Measurements from ENCODE around the gene DCDC2B.

Gene DCDC2B

DNA sequence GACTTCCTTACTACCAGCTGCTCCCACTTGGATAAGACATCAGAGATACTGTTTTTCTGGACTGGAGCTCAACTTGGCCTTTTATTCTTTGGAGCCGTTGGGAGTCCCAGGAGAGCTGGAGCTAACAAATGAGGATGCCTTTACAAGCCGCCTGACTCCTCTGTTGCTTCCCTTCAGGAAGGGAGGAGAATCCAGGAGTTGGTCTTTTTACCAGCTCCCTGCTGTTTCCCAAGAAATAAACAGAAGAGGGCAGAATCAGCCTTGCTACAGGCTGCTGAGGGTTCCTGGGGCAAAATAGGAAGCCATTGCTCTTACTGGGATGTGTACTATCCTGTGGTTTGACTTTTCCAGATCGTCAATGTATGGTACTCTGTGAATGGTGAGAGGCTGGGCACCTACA lies 14.8 kb downstream of the DCDC2B start:
- no peak for DNase-seq (ENCODE audit: low read depth)

DNA sequence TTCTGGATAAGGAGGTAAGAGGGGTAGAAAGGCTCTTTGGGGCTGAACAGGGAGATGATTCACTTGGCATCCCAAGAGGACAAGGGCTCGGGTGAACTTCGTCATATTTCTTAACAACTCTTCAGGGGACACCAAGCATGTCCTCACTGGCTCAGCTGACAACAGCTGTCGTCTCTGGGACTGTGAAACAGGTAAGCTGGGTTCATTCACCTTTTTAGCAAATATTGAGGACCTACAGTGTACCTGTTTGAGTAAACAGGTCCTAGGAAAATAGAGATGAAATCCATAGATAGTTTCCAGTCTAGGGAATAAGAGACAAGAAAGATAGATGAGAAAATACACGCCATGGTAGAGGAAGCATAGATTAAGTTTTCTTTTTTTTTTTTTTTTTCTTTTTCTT lies 15.4 kb downstream of the DCDC2B start:
- DNase-seq (ENCODE audit: low read depth), result no peak

GRCh38 chr1:32228771-32229170 lies 19.9 kb downstream of the DCDC2B start:
- no peak for DNase-seq (ENCODE audit: low read depth)

DNA sequence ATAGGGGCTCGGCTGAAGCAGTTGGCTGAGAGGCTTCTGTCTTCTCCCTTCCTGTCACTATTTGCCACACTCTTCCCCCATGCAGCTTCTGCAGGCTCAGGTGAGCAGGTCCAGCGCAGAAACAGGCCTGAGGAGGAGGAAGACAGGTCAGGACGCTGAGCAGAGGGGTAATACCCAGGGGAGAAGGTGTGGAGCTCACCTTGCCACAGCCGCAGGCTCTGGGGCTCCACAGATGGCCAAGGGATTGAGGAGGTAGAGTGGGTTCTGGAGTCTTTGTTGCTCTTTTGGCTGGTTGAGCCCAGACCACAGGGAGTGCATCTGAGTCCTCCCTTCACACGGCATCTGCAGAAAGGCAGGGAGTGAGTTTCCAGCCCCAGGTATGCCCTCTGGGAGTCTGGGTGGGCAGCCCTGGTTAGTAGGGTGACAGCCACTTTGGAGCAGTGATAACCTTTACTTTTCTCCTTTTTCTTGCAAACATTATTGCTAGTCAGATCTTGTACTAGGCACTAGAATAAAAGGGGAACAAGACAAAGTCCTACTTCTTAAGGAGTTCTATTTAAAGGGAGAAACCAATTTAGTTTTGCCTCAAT lies 23.0 kb downstream of the DCDC2B start:
- DNase-seq (ENCODE audit: low read depth), result no peak

DNA sequence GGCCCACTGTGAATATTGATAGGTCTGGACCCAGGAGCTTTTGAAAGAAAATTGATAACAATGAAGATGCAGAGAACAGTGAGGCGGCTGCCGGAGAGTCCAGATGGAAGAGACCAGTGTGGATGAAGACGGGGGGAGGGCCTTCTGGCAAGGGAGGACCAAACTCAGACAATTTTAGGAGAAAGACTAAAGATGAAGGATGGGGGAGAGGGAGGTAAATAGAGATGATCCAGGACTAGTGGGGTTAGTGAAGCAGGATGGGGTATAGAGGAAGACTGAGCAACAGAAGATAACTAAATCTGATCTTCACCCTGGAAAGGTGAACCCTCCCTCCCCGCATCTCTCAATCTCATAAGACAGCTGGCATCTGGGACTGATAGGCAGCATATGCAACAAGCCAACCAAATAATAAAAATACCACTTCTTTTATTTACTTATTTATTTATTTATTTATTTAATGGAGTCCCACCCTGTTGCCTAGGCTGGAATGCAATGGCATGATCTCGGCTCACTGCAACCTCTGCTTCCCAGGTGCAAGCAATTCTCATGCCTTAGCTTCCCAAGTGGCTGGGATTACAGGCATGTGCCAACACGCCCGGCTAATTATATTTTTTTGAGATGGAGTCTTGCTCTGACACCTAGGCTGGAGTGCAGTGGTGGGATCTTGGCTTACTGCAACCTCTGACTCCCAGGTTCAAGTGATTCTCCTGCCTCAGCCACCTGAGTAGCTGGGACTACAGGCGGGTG lies 23.8 kb downstream of the DCDC2B start:
- DNase-seq (ENCODE audit: low read depth), result no peak

GRCh38 chr1:32234792-32235191 lies 25.9 kb downstream of the DCDC2B start:
- no peak for DNase-seq (ENCODE audit: low read depth)

DNA sequence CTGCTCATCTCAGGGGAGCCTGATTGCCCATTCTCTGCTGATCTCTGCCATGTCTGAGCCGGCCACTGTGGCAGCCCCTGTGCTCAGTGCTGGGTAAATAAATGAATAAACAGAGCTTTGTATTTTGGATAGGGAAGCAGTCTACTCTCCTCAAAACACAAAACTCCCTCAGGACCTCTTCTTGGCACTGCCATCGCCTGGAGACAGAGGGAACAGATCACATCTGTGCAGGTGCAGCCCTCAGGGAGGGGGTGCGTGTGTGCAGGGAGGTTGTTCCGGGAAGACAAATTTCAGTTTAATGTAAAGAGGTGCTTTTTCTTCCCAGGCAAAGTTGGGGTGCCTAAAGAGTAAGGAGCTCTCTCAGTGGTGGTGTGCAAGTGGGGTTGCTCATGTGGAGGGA lies 30.4 kb downstream of the DCDC2B start:
- DNase-seq (ENCODE audit: low read depth), result no peak

DNA sequence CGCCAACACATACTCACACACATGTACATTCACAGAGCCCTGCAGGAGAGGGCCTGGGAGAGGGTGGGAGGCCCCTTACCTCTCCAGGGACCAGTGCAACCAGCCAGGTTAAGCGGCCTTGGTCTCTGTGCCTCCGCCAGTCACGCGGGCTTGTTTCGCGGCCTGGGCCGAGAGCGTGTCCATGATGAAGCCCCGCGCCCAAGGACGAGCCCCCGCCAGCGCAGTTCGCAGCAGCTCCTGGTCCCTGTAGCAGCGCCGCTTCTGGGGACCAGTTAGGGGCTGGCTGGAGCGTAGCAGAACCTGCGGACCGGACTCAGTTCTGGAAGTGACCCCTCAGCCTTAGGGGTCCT lies 30.9 kb downstream of the DCDC2B start:
- DNase-seq (ENCODE audit: low read depth), result no peak

DNA sequence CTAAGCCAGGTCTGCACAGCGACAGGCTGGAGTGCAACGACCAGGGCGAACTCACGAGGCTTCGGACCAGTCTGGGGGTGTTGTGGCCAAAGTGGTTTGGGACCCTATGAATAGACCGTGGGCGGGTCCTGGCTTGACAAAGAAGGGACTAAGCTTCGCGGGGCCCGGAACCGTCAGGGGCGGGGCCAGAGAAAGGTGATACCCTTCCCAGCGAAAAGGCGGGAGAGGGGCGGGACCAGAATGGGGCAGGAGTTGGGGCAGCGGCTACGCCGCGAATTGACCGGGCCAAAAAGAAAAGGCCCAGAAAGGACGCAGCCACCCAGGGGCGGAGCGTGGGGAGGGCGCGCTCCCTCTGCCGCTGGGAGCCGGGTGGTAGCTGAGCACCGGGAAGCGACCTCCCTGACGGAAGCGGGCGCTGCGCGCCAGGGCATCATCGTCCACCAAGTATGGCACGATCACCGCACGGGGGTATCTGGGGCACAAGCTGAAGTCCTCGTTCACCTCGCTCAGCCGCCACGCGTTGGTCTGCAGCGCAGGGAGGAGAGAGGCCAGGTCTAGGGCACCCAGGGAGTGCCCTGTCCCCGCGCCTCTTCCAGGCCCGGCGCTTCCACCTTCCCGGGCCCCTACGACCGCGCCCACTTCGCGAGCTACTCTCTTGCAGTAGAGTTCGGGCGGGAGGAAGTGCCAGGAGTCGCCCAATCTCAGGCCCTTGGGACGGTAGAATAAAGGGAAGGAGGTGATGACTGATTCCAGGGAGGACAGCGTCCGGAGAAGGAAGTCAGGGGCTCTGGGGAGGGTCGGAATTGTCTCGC lies 31.5 kb downstream of the DCDC2B start:
- DNase-seq (ENCODE audit: low read depth), result no peak

- DNase-seq (ENCODE audit: low read depth), result no peak
These were observed 32.3 kb downstream of the DCDC2B start for GRCh38 chr1:32241001-32241763.

- no peak for DNase-seq (ENCODE audit: low read depth)
These were observed 33.5 kb downstream of the DCDC2B start for GRCh38 chr1:32242341-32242851.

- peak; percentile 93 for DNase-seq (ENCODE audit: low read depth)
These were observed 38.0 kb downstream of the DCDC2B start, which contains the start of gene FAM167B for GRCh38 chr1:32246888-32247273. Gene FAM167B (plus strand): TSS chr1:32247222. CDS start chr1:32247422, 200 bp downstream.

- DNase-seq (ENCODE audit: low read depth), result no peak
These were observed 38.6 kb downstream of the DCDC2B start for GRCh38 chr1:32247452-32247851.

DNA sequence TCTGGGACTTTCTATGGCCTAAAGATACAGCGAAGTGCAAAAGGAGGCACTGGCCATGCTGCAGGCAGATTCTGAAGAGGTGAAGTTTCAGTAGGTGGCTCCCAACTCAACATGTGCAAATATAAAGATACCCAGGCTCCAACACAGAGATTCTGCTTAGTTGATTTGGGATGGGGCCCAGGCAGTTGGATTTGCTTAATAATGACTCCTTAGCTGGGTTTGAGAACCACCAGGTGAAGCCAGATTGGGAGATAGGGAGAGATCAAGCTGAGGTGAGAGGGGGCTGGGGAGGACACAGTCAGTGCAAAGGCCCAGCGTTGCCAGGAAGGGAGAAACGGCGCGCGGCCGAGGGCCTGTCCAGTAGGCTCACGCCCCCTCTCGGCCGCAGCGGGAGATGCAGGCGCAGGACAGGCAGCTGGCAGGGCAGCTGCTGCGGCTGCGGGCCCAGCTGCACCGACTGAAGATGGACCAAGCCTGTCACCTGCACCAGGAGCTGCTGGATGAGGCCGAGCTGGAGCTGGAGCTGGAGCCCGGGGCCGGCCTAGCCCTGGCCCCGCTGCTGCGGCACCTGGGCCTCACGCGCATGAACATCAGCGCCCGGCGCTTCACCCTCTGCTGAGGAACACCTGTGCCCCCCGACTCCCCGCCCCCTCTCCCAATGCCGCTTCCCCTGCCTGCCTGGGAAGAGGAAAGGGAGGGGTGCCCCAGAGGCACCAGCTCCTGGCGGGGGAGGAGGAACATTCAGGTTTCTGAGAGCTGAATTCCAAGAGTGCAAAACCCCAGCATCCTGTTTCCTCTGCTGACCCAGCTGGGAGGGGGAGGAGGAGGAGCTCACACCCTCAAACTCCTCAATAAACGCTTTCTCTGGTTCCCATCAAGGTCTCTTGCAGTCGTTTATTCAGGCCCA lies 39.3 kb downstream of the DCDC2B start:
- no peak for DNase-seq (ENCODE audit: low read depth)

GRCh38 chr1:32249831-32250525 lies 41.1 kb downstream of the DCDC2B start:
- DNase-seq (ENCODE audit: low read depth), result no peak

- DNase-seq (ENCODE audit: low read depth), result no peak
These were observed 42.2 kb downstream of the DCDC2B start, which contains the start of gene LCK for GRCh38 chr1:32250893-32251716. Gene LCK (plus strand): TSS chr1:32251265. CDS start chr1:32274330, 23,065 bp downstream.

- DNase-seq (ENCODE audit: low read depth), result no peak
These were observed 46.5 kb downstream of the DCDC2B start for GRCh38 chr1:32255072-32256071.
